Neuronal stem cell (in vitro differentiated cells): ENCODE data around the gene ZNF286A.
"Not testable (repeated sequence)": the region's sequence is repeated elsewhere in the genome, so short reads cannot be mapped to it uniquely, and the experiment has no call there.

ENCODE experiments used
- DNase-seq: peaks from one replicate; pipeline ENCODE4 v3.0.0-alpha.2; 2013; ENCODE audit warnings: low spot score
- H2AFZ ChIP-seq: one replicate; pipeline ENCODE4 v1.6.1; 2013; ENCODE audit warnings: mild to moderate bottlenecking, low read length, inconsistent platforms
- H2AK5ac ChIP-seq: 2 replicates; pipeline ENCODE4 v1.6.1; 2013; ENCODE audit warnings: low read depth, mild to moderate bottlenecking, inconsistent platforms, low read length, moderate library complexity, mixed read lengths
- H2BK120ac ChIP-seq: 2 replicates; pipeline ENCODE4 v1.6.1; 2013; ENCODE audit warnings: low read depth, mild to moderate bottlenecking, inconsistent platforms, low read length, moderate library complexity, mixed read lengths
- H2BK12ac ChIP-seq: one replicate; pipeline ENCODE4 v1.6.1; 2013; ENCODE audit warnings: low read length, inconsistent platforms
- H2BK15ac ChIP-seq: 2 replicates; pipeline ENCODE4 v1.6.1; 2013; ENCODE audit warnings: mild to moderate bottlenecking, low read length, inconsistent platforms, mixed read lengths
- H2BK5ac ChIP-seq: one replicate; pipeline ENCODE4 v1.6.1; 2013; ENCODE audit warnings: inconsistent platforms, mild to moderate bottlenecking, low read length, moderate library complexity
- H3K14ac ChIP-seq: one replicate; pipeline ENCODE4 v1.6.1; 2013; ENCODE audit warnings: low read length, inconsistent platforms
- H3K18ac ChIP-seq: 2 replicates; pipeline ENCODE4 v1.6.1; 2013; ENCODE audit warnings: low read length, inconsistent platforms
- H3K23ac ChIP-seq: 2 replicates; pipeline ENCODE4 v1.6.1; 2013; ENCODE audit warnings: low read depth, mild to moderate bottlenecking, mixed read lengths, low read length, inconsistent platforms; ENCODE audit not compliant: poor library complexity
- H3K27ac ChIP-seq: replicated peaks from 3 replicates; pipeline ENCODE4 v1.5.1; 2013; ENCODE audit warnings: low read length, inconsistent platforms
- H3K27me3 ChIP-seq, 3 experiments: 2 replicates each; pipeline ENCODE4 v1.6.1; 2013; ENCODE audit warnings: low read length in 3 of 3, mild to moderate bottlenecking in 2 of 3, inconsistent platforms in 1 of 3, low read depth in 1 of 3, mixed read lengths in 1 of 3, moderate library complexity in 1 of 3; ENCODE audit not compliant: control insufficient read depth in 3 of 3, insufficient read depth in 3 of 3
- H3K36me3 ChIP-seq, 2 donors: replicated peaks in 1 of 2; 2 replicates each; pipeline ENCODE4 v1.6.1; 2013; ENCODE audit warnings: low read length in 2 of 2; ENCODE audit not compliant: control insufficient read depth in 2 of 2, insufficient read depth in 2 of 2
- H3K4ac ChIP-seq: 2 replicates; pipeline ENCODE4 v1.6.1; 2013; ENCODE audit warnings: inconsistent platforms, mild to moderate bottlenecking, low read length, moderate library complexity
- H3K4me1 ChIP-seq, 2 donors: 1 replicate in 1 of 2; 2 replicates in 1 of 2; pipeline ENCODE4 v1.6.1; 2013; ENCODE audit warnings: low read length in 2 of 2, low read depth in 1 of 2; ENCODE audit not compliant: control insufficient read depth in 2 of 2, insufficient read depth in 1 of 2
- H3K4me2 ChIP-seq: one replicate; pipeline ENCODE4 v1.6.1; 2013; ENCODE audit warnings: mild to moderate bottlenecking, low read length, inconsistent platforms; ENCODE audit not compliant: insufficient read depth, poor library complexity, severe bottlenecking
- H3K4me3 ChIP-seq, 2 donors: 2 replicates each; pipeline ENCODE4 v1.5.1; 2013; ENCODE audit warnings: low read length in 2 of 2, mild to moderate bottlenecking in 2 of 2, inconsistent platforms in 1 of 2, moderate library complexity in 1 of 2
- H3K79me1 ChIP-seq: one replicate; pipeline ENCODE4 v1.6.1; 2013; ENCODE audit warnings: low read depth, mild to moderate bottlenecking, inconsistent platforms, low read length, moderate library complexity
- H3K9ac ChIP-seq: one replicate; pipeline ENCODE4 v1.6.1; 2013; ENCODE audit warnings: mild to moderate bottlenecking, low read depth, low read length, inconsistent platforms; ENCODE audit not compliant: poor library complexity
- H3K9me3 ChIP-seq, 2 donors: replicated peaks in 1 of 2; 2 replicates each; pipeline versions ENCODE3 to v1.6.1; 2013; ENCODE audit warnings: low read length in 2 of 2, mild to moderate bottlenecking in 2 of 2, inconsistent platforms in 1 of 2, low read depth in 1 of 2, mixed read lengths in 1 of 2, moderate library complexity in 1 of 2; ENCODE audit not compliant: control insufficient read depth in 2 of 2, insufficient read depth in 1 of 2
- H4K8ac ChIP-seq: one replicate; pipeline ENCODE4 v1.6.1; 2013; ENCODE audit warnings: low read depth, mild to moderate bottlenecking, inconsistent platforms, low read length, moderate library complexity
- H4K91ac ChIP-seq: one replicate; pipeline ENCODE4 v1.6.1; 2013; ENCODE audit warnings: low read length, low read depth, mild to moderate bottlenecking, inconsistent platforms; ENCODE audit not compliant: poor library complexity
- whole genome bisulfite sequencing, 2 donors: extraction: QIAGEN DNeasy Blood & Tissue Kit; methylation state at CpG; one replicate each; pipeline ENCODE4 v1.1.7; 2013; ENCODE audit warnings: missing lambda C conversion rate in 2 of 2, mixed read lengths in 1 of 2; ENCODE audit not compliant: insufficient read length in 2 of 2, insufficient replicate concordance in 1 of 2; ENCODE audit errors: extremely low coverage in 2 of 2; 5-methylcytosine and 5-hydroxymethylcytosine counted together

Gene ZNF286A

GRCh38 chr17:15739259-15739658, 39.7 kb downstream of the ZNF286A start:
- not testable (repeated sequence) for H2AK5ac ChIP-seq, H2BK5ac ChIP-seq, DNase-seq, H3K4ac ChIP-seq, H2BK120ac ChIP-seq, H3K4me1 ChIP-seq, H3K23ac ChIP-seq, H2AFZ ChIP-seq, H3K18ac ChIP-seq, H3K4me3 ChIP-seq, H2BK12ac ChIP-seq, H3K27ac ChIP-seq, H3K4me2 ChIP-seq, H3K27me3 ChIP-seq, H3K79me1 ChIP-seq, H3K9ac ChIP-seq, H3K36me3 ChIP-seq, H4K8ac ChIP-seq, H3K14ac ChIP-seq, H3K9me3 ChIP-seq, H2BK15ac ChIP-seq, H4K91ac ChIP-seq
- no CpG with 5 or more reads among the region's 11 CpGs for WGBS, 2 donors

- not testable (repeated sequence) for H3K14ac ChIP-seq, H3K9ac ChIP-seq, H2BK5ac ChIP-seq, H3K18ac ChIP-seq, H2AK5ac ChIP-seq, H4K91ac ChIP-seq, DNase-seq, H2BK120ac ChIP-seq, H3K4me3 ChIP-seq, H2BK15ac ChIP-seq, H3K4me1 ChIP-seq, H3K79me1 ChIP-seq, H3K27me3 ChIP-seq, H3K36me3 ChIP-seq, H3K9me3 ChIP-seq, H2BK12ac ChIP-seq, H3K27ac ChIP-seq, H4K8ac ChIP-seq, H3K4ac ChIP-seq, H3K23ac ChIP-seq, H2AFZ ChIP-seq, H3K4me2 ChIP-seq
- no CpG with 5 or more reads among the region's 8 CpGs for WGBS, 2 donors
These were observed 40.5 kb downstream of the ZNF286A start for GRCh38 chr17:15740041-15740440.

GRCh38 chr17:15740570-15741120, 41.1 kb downstream of the ZNF286A start:
- no peak for DNase-seq
- Histone ChIP-seq H3K9me3 (no peaks in the 10 kb centered on the region), H4K8ac (no peak overlapping the region), H3K4me1 (peaks cover 0 to 9% of the 10 kb centered on the region in 2 donors), H3K27ac (no peak overlapping the region), H3K23ac (peak overlapping the region; percentile 89), H2BK12ac (no peak overlapping the region), H2AFZ (no peak overlapping the region), H2AK5ac (peak overlapping the region; percentile 56), H3K4ac (no peak overlapping the region), H3K4me2 (no peak overlapping the region), H3K4me3 (no peak overlapping the region), H3K14ac (peak overlapping the region; percentile 47), H2BK5ac (peak overlapping the region; percentile 11), H3K36me3 (no peaks in the 10 kb centered on the region), H2BK15ac (no peak overlapping the region), H3K79me1 (peaks cover 3% of the 10 kb centered on the region), H3K27me3 (no peaks in the 10 kb centered on the region), H4K91ac (no peak overlapping the region), H2BK120ac (no peak overlapping the region), H3K9ac (no peak overlapping the region), H3K18ac (no peak overlapping the region)
- WGBS, 2 donors, result no CpG with 5 or more reads among the region's 7 CpGs

DNA sequence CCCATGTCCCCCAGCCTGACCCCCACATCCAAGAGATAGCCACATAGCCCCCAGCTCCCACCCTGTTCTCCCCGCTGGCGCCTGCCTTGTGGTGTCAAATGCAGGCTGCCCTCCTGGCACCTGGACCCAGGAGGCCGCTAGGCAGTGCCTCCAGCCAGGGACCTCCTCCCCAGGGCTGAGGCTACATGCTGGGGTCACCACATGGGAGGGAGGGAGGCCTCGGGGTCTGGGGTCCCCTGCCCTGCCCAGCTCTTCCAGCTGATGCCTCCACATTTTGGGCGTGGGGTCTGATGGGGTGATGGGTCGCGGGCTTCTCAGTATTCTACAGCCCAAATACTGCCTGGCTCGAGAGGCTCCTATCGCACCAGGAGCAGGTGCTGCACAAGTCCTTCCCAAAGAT, 42.1 kb downstream of the ZNF286A start:
- Histone ChIP-seq H3K27me3 (no peaks in the 10 kb centered on the region), H3K36me3 (no peaks in the 10 kb centered on the region), H3K18ac (peak overlapping the region; percentile 57), H2BK5ac (peak overlapping the region; percentile 24), H3K4ac (no peak overlapping the region), H3K14ac (no peak overlapping the region), H2AK5ac (no peak overlapping the region), H2BK120ac (no peak overlapping the region), H4K91ac (no peak overlapping the region), H3K9me3 (no peaks in the 10 kb centered on the region), H2BK12ac (no peak overlapping the region), H3K79me1 (peaks cover 3% of the 10 kb centered on the region), H2BK15ac (no peak overlapping the region), H3K27ac (no peak overlapping the region), H3K4me2 (no peak overlapping the region), H3K4me1 (peaks cover 0 to 9% of the 10 kb centered on the region in 2 donors), H3K23ac (peak overlapping the region; percentile 11), H3K9ac (peak overlapping the region; percentile 60), H2AFZ (no peak overlapping the region), H3K4me3 (no peak overlapping the region), H4K8ac (no peak overlapping the region)
- no peak for DNase-seq
- no CpG with 5 or more reads among the region's 9 CpGs for WGBS, 2 donors
